ENCODE data around the gene QPCT.

DNA sequence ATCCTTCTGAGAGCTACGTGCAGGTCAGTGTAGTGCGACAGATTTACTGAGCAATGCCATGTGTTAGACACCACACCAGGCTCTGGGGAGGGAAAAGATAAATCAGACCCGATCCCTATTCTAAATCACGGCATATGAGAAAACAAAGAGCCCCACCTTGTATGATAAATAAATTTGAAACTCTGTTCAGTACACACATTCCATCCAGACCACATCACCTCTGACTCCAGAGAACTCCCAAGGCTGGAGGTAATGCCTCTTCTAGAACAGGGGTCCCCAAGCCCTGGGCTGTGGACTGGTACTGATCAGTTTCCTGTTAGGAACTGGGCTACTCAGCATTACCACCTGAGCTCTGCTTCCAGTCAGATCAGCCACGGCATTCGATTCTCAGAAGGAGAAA lies 77.3 kb downstream of the QPCT start:
- TF ChIP-seq, protein P1, sequence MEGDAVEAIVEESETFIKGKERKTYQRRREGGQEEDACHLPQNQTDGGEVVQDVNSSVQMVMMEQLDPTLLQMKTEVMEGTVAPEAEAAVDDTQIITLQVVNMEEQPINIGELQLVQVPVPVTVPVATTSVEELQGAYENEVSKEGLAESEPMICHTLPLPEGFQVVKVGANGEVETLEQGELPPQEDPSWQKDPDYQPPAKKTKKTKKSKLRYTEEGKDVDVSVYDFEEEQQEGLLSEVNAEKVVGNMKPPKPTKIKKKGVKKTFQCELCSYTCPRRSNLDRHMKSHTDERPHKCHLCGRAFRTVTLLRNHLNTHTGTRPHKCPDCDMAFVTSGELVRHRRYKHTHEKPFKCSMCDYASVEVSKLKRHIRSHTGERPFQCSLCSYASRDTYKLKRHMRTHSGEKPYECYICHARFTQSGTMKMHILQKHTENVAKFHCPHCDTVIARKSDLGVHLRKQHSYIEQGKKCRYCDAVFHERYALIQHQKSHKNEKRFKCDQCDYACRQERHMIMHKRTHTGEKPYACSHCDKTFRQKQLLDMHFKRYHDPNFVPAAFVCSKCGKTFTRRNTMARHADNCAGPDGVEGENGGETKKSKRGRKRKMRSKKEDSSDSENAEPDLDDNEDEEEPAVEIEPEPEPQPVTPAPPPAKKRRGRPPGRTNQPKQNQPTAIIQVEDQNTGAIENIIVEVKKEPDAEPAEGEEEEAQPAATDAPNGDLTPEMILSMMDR (IDR thresholded peaks at IDR 0.05), result no peak
- TF ChIP-seq, protein P2, sequence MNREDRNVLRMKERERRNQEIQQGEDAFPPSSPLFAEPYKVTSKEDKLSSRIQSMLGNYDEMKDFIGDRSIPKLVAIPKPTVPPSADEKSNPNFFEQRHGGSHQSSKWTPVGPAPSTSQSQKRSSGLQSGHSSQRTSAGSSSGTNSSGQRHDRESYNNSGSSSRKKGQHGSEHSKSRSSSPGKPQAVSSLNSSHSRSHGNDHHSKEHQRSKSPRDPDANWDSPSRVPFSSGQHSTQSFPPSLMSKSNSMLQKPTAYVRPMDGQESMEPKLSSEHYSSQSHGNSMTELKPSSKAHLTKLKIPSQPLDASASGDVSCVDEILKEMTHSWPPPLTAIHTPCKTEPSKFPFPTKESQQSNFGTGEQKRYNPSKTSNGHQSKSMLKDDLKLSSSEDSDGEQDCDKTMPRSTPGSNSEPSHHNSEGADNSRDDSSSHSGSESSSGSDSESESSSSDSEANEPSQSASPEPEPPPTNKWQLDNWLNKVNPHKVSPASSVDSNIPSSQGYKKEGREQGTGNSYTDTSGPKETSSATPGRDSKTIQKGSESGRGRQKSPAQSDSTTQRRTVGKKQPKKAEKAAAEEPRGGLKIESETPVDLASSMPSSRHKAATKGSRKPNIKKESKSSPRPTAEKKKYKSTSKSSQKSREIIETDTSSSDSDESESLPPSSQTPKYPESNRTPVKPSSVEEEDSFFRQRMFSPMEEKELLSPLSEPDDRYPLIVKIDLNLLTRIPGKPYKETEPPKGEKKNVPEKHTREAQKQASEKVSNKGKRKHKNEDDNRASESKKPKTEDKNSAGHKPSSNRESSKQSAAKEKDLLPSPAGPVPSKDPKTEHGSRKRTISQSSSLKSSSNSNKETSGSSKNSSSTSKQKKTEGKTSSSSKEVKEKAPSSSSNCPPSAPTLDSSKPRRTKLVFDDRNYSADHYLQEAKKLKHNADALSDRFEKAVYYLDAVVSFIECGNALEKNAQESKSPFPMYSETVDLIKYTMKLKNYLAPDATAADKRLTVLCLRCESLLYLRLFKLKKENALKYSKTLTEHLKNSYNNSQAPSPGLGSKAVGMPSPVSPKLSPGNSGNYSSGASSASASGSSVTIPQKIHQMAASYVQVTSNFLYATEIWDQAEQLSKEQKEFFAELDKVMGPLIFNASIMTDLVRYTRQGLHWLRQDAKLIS (CRISPR knock-in tag; IDR thresholded peaks at IDR 0.05; ENCODE audit: borderline replicate concordance), result no peak
